GM12865 (cell line): ENCODE measurements around the gene TSC22D3.

ENCODE experiments used
- DNase-seq: peaks from one replicate; pipeline ENCODE4 v3.0.0; 2010; ENCODE audit warnings: low read depth
- H3K4me3 ChIP-seq: 2 replicates; pipeline ENCODE4 v1.5.1; 2011; ENCODE audit warnings: mild to moderate bottlenecking, low read depth, low read length, control low read depth
- TF ChIP-seq, protein P1 (sequence below): IDR thresholded peaks from 2 replicates; pipeline ENCODE4 v1.5.1; 2011; ENCODE audit warnings: low read length, control low read depth, low read depth, inconsistent platforms; ENCODE audit not compliant: insufficient read depth; ENCODE audit errors: missing control alignments

The TSC22D3 gene

GRCh38 chrX:107787827-107788226 is 12.2 kb upstream of the TSC22D3 start:
- TF ChIP-seq, protein P1, sequence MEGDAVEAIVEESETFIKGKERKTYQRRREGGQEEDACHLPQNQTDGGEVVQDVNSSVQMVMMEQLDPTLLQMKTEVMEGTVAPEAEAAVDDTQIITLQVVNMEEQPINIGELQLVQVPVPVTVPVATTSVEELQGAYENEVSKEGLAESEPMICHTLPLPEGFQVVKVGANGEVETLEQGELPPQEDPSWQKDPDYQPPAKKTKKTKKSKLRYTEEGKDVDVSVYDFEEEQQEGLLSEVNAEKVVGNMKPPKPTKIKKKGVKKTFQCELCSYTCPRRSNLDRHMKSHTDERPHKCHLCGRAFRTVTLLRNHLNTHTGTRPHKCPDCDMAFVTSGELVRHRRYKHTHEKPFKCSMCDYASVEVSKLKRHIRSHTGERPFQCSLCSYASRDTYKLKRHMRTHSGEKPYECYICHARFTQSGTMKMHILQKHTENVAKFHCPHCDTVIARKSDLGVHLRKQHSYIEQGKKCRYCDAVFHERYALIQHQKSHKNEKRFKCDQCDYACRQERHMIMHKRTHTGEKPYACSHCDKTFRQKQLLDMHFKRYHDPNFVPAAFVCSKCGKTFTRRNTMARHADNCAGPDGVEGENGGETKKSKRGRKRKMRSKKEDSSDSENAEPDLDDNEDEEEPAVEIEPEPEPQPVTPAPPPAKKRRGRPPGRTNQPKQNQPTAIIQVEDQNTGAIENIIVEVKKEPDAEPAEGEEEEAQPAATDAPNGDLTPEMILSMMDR = no peak
- no peak for DNase-seq
- H3K4me3 ChIP-seq = no peak overlapping the region

- H3K4me3 ChIP-seq = no peak overlapping the region
- no peak for DNase-seq
- TF ChIP-seq, protein P1 = no peak
Observed at GRCh38 chrX:107780525-107780924, 4.9 kb upstream of the TSC22D3 start.

- TF ChIP-seq, protein P1 = no peak
- DNase-seq = no peak
- peak within 1 kb of the TSS; percentile 50 for H3K4me3 ChIP-seq
Observed at GRCh38 chrX:107777536-107777832, 1.9 kb upstream of the TSC22D3 start, which contains the start of gene NCBP2L. Gene NCBP2L (plus strand): TSS chrX:107777733. CDS start chrX:107794221, 16,488 bp downstream.

GRCh38 chrX:107776649-107777535 is 1.3 kb upstream of the TSC22D3 start:
- peak; percentile 84 for DNase-seq
- peak overlapping the region; percentile 50 for H3K4me3 ChIP-seq
- TF ChIP-seq, protein P1 = peak; percentile 48

DNA sequence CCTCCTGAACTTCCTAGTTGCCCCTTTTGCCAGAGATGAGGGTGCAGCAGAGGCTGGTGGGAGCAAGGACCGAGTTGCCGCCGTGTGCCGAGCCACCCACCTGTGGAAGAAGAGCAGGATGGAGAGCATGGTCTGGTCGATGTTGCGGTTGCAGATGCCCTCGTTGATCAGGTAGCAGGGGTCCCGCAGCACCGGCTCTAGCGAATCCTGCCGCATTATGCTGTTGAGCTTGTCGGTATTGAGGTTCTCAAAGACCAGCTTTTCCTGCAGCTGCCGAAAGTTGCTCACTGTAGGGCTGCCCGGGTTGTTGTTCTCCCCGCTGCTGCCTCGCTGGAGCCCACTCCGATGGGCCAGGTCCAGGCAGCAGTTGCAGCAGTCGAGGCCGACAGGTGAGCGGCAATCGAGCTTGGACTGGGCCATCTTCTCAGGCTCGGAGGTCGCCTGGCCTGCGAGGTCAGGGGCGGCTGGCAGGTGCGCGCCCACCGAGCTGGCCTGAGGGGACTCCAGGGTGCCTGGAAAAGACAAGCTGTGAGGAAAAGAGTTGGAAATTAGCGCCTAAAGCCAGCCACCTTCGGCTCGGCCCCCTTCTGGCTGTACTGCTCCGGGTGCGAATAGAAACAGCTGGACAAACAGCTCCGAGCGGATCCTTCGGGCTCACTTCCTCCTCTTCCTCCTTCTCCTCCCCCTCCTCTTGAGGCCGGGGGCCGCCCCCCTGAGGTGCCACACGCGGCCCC is 420 bp downstream of the TSC22D3 start:
- H3K4me3 ChIP-seq = peak overlapping the region; percentile 50
- TF ChIP-seq, protein P1 = no peak
- no peak for DNase-seq

DNA sequence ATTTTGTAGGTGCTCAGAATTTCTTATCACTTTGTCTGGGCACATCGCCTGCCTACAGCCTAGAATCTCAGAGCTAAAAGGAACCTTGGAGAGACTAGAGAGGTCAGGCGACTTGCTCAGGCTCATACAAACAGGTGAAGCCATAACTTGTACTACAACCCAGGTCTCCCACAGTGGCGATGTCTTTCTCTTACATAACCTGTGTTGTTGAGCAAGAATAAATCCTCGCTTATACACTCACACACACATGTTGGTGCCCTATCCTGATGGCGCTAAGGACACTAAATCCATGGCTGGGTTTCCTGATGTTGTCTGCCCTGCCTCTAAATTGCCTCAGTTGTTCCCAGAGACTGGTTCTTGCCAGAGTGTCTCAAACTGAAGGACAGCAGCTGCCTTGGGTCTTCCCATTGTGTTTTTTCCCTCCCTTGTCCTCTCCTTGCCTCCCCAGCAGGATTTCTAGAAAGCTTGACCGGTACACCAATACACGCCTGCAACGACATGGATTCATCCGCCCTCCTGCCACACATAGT is 1.6 kb downstream of the TSC22D3 start:
- TF ChIP-seq, protein P1 = no peak

More for the DNA sequence above, 1.6 kb downstream of the TSC22D3 start:
- no peak overlapping the region for H3K4me3 ChIP-seq
- DNase-seq = no peak
